Activated naive CD4-positive, alpha-beta T cell (primary cell): ENCODE data around the gene ASTN2.

Experiments used
- DNase-seq, 4 experiments: peaks; one replicate each; lab custom pipeline; 2025; lab: John Stamatoyannopoulos, UW

The ASTN2 gene

GRCh38 chr9:117300371-117301110 lies 114.3 kb downstream of the ASTN2 start:
- no peak for DNase-seq

GRCh38 chr9:117296453-117296852 lies 118.4 kb downstream of the ASTN2 start:
- no peak for DNase-seq

GRCh38 chr9:117293206-117294114 lies 121.4 kb downstream of the ASTN2 start:
- DNase-seq: no peak

GRCh38 chr9:117290856-117291622 lies 123.8 kb downstream of the ASTN2 start:
- no peak for DNase-seq

GRCh38 chr9:117290306-117290840 lies 124.5 kb downstream of the ASTN2 start:
- no peak for DNase-seq

GRCh38 chr9:117286245-117286644 lies 128.6 kb downstream of the ASTN2 start:
- no peak for DNase-seq

GRCh38 chr9:117284414-117284813 lies 130.4 kb downstream of the ASTN2 start:
- no peak for DNase-seq

- no peak for DNase-seq
Measured at GRCh38 chr9:117282541-117282940, 132.3 kb downstream of the ASTN2 start.

- DNase-seq: no peak
Measured at GRCh38 chr9:117278471-117279035, 136.3 kb downstream of the ASTN2 start.

- DNase-seq: no peak
Measured at GRCh38 chr9:117278020-117278419, 136.8 kb downstream of the ASTN2 start.

GRCh38 chr9:117276444-117276843 lies 138.4 kb downstream of the ASTN2 start:
- DNase-seq: no peak

- no peak for DNase-seq
Measured at GRCh38 chr9:117273612-117274011, 141.2 kb downstream of the ASTN2 start.

- no peak for DNase-seq
Measured at GRCh38 chr9:117268847-117269446, 145.9 kb downstream of the ASTN2 start.

- DNase-seq: no peak
Measured at GRCh38 chr9:117266855-117267497, 147.9 kb downstream of the ASTN2 start.

- no peak for DNase-seq
Measured at GRCh38 chr9:117265253-117265652, 149.6 kb downstream of the ASTN2 start.

- DNase-seq: no peak
Measured at GRCh38 chr9:117258184-117258866, 156.5 kb downstream of the ASTN2 start.

- DNase-seq: no peak
Measured at GRCh38 chr9:117253261-117253660, 161.6 kb downstream of the ASTN2 start.

- no peak for DNase-seq
Measured at GRCh38 chr9:117250610-117251215, 164.1 kb downstream of the ASTN2 start.

- no peak for DNase-seq
Measured at GRCh38 chr9:117249799-117250198, 165.1 kb downstream of the ASTN2 start.

- no peak for DNase-seq
Measured at GRCh38 chr9:117247266-117247665, 167.6 kb downstream of the ASTN2 start.
